ENCODE measurements around the gene AGBL1.

AGBL1 gene

GRCh38 chr15:86959254-86959653, 879.6 kb downstream of the AGBL1 start:
- no peak overlapping the region for H3K4me3 ChIP-seq (replicated peaks; ENCODE audit: low read depth, low read length)
- no peak for DNase-seq (ENCODE audit: low read depth)
- TF ChIP-seq CTCF (IDR thresholded peaks at IDR 0.05; ENCODE audit: low read length, missing control alignments), result no peak

- no peak overlapping the region for H3K4me3 ChIP-seq (replicated peaks; ENCODE audit: low read depth, low read length)
- no peak for TF ChIP-seq CTCF (IDR thresholded peaks at IDR 0.05; ENCODE audit: low read length, missing control alignments)
- DNase-seq (ENCODE audit: low read depth), result no peak
Measured at GRCh38 chr15:86961669-86962068, 882.0 kb downstream of the AGBL1 start.

- no peak for TF ChIP-seq CTCF (IDR thresholded peaks at IDR 0.05; ENCODE audit: low read length, missing control alignments)
- H3K4me3 ChIP-seq (replicated peaks; ENCODE audit: low read depth, low read length), result no peak overlapping the region
Measured at GRCh38 chr15:86964271-86964670, 884.6 kb downstream of the AGBL1 start.

GRCh38 chr15:86968244-86968643, 888.6 kb downstream of the AGBL1 start:
- TF ChIP-seq CTCF (IDR thresholded peaks at IDR 0.05; ENCODE audit: low read length, missing control alignments), result no peak
- no peak overlapping the region for H3K4me3 ChIP-seq (replicated peaks; ENCODE audit: low read depth, low read length)
- DNase-seq (ENCODE audit: low read depth), result no peak

More at GRCh38 chr15:86964271-86964670, 884.6 kb downstream of the AGBL1 start:
- DNase-seq (ENCODE audit: low read depth), result no peak

GRCh38 chr15:86969364-86969763, 889.7 kb downstream of the AGBL1 start:
- no peak for TF ChIP-seq CTCF (IDR thresholded peaks at IDR 0.05; ENCODE audit: low read length, missing control alignments)
- DNase-seq (ENCODE audit: low read depth), result no peak
- H3K4me3 ChIP-seq (replicated peaks; ENCODE audit: low read depth, low read length), result no peak overlapping the region

GRCh38 chr15:86973284-86973844, 893.7 kb downstream of the AGBL1 start:
- TF ChIP-seq CTCF (IDR thresholded peaks at IDR 0.05; ENCODE audit: low read length, missing control alignments), result no peak
- H3K4me3 ChIP-seq (replicated peaks; ENCODE audit: low read depth, low read length), result no peak overlapping the region
- no peak for DNase-seq (ENCODE audit: low read depth)

- no peak overlapping the region for H3K4me3 ChIP-seq (replicated peaks; ENCODE audit: low read depth, low read length)
- no peak for TF ChIP-seq CTCF (IDR thresholded peaks at IDR 0.05; ENCODE audit: low read length, missing control alignments)
- DNase-seq (ENCODE audit: low read depth), result no peak
Measured at GRCh38 chr15:86988033-86988432, 908.4 kb downstream of the AGBL1 start.

Measured in fibroblast of pulmonary artery (primary cell).